GM12891 (cell line): ENCODE data around the gene ZFP36.
A peak's percentile ranks its signal among the peaks of the same experiment; 100 is the strongest.

Source experiments
- DNase-seq: peaks from one replicate; pipeline ENCODE4 v3.0.0; 2011; ENCODE audit warnings: low spot score; ENCODE audit not compliant: insufficient read length
- FAIRE-seq: peaks from 2 replicates; lab custom pipeline; 2011; peaks lifted over from hg19 to GRCh38; lab: Jason Lieb, UNC
- PAX5 ChIP-seq: IDR thresholded peaks from 2 replicates; pipeline ENCODE4 v1.6.1; 2011; ENCODE audit warnings: low read length, moderate library complexity, mild to moderate bottlenecking; ENCODE audit not compliant: insufficient read depth, severe bottlenecking
- POLR2A ChIP-seq: IDR thresholded peaks from 2 replicates; pipeline ENCODE4 v1.6.1; 2011; ENCODE audit warnings: low read depth, low read length, control low read depth
- POLR2AphosphoS5 ChIP-seq: IDR thresholded peaks from 2 replicates; pipeline ENCODE4 v1.6.1; 2011; ENCODE audit warnings: low read depth, low read length, control low read depth
- POU2F2 ChIP-seq: IDR thresholded peaks from 2 replicates; pipeline ENCODE4 v1.6.1; 2011; ENCODE audit warnings: low read depth, mild to moderate bottlenecking, control low read depth, low read length, moderate library complexity
- SPI1 ChIP-seq: IDR thresholded peaks from 2 replicates; pipeline ENCODE4 v1.6.1; 2011; ENCODE audit warnings: low read depth, low read length, control low read depth
- TAF1 ChIP-seq: IDR thresholded peaks from 2 replicates; pipeline ENCODE4 v1.6.1; 2011; ENCODE audit warnings: low read depth, low read length, control low read depth

ZFP36 gene

GRCh38 chr19:39385629-39386411, 20.8 kb upstream of the ZFP36 start:
- FAIRE-seq: no peak
- TF ChIP-seq POLR2AphosphoS5 (no peak), PAX5 (no peak), POU2F2 (no peak), TAF1 (no peak), POLR2A (no peak), SPI1 (no peak)
- DNase-seq: no peak

GRCh38 chr19:39386557-39386956, 20.1 kb upstream of the ZFP36 start:
- no peak for FAIRE-seq
- TF ChIP-seq POU2F2 (no peak), POLR2A (no peak), SPI1 (no peak), POLR2AphosphoS5 (no peak), TAF1 (no peak), PAX5 (no peak)
- no peak for DNase-seq

GRCh38 chr19:39388657-39389056, 18.0 kb upstream of the ZFP36 start:
- FAIRE-seq: no peak
- no peak for DNase-seq
- no peak for TF ChIP-seq POU2F2
- no peak for TF ChIP-seq TAF1
- no peak for TF ChIP-seq POLR2A
- TF ChIP-seq PAX5: no peak
- TF ChIP-seq SPI1: no peak
- no peak for TF ChIP-seq POLR2AphosphoS5

- DNase-seq (no peak), FAIRE-seq (no peak)
- no peak for TF ChIP-seq SPI1
- no peak for TF ChIP-seq PAX5
- no peak for TF ChIP-seq POU2F2
- no peak for TF ChIP-seq POLR2AphosphoS5
- TF ChIP-seq POLR2A: no peak
- TF ChIP-seq TAF1: no peak
Observed at GRCh38 chr19:39389631-39390414, 16.8 kb upstream of the ZFP36 start.

GRCh38 chr19:39390451-39390750, 16.2 kb upstream of the ZFP36 start:
- FAIRE-seq (no peak), DNase-seq (no peak)
- no peak for TF ChIP-seq SPI1
- TF ChIP-seq TAF1: no peak
- TF ChIP-seq POU2F2: no peak
- TF ChIP-seq PAX5: no peak
- TF ChIP-seq POLR2A: no peak
- TF ChIP-seq POLR2AphosphoS5: no peak

GRCh38 chr19:39390751-39391437, 15.8 kb upstream of the ZFP36 start, which contains the start of the genes MED29 and PAF1:
TSS of gene MED29 (plus strand) at chr19:39391378. CDS start at chr19:39391423, 45 bp downstream.
TSS of gene PAF1 (minus strand) at chr19:39391106. CDS start at chr19:39390864, 242 bp downstream.
- FAIRE-seq: peak; percentile 100
- TF ChIP-seq POLR2A (peak; percentile 98), PAX5 (no peak), SPI1 (peak; percentile 26; the same call in 1 of the 2 replicates), POLR2AphosphoS5 (peak; percentile 94), POU2F2 (peak; percentile 70; the same call in 1 of the 2 replicates), TAF1 (peak; percentile 98)
- DNase-seq: peak; percentile 98

- FAIRE-seq (peak; percentile 80), DNase-seq (peak; percentile 87)
- TF ChIP-seq POLR2AphosphoS5: 0 out of 2 replicates have a peak, but pooled peaks have one; percentile 63
- TF ChIP-seq PAX5: no peak
- no peak for TF ChIP-seq TAF1
Observed at GRCh38 chr19:39397360-39398296, 9.0 kb upstream of the ZFP36 start.

- DNase-seq (no peak), FAIRE-seq (peak; percentile 38)
- TF ChIP-seq POLR2A (no peak), POU2F2 (no peak), TAF1 (no peak), PAX5 (no peak), POLR2AphosphoS5 (peak; percentile 26; the same call in 1 of the 2 replicates), SPI1 (peak; percentile 83)
Observed at GRCh38 chr19:39398297-39398864, 8.3 kb upstream of the ZFP36 start.
